HepG2 (cell line): ENCODE data around the gene ALKBH4. TPM values are rescaled to one million over a fixed set of nuclear protein-coding genes. Genes with fewer than 3 reads are reported as not detected.
A peak's percentile ranks its signal among the peaks of the same experiment; 100 is the strongest.

Experiments used
- ATAC-seq: fragments of 200-7000 bp; cut with Tn5 transposase; 3 replicates; pipeline ENCODE4 v1.9.1; 2020; ENCODE audit warnings: mild to moderate bottlenecking, moderate library complexity
- BruUV-seq: library from RNA; stranded (reverse); fragments of 400-500 nt; replicated peaks from 2 replicates; lab custom pipeline; 2021; lab: Mats Ljungman, UMichigan
- CTCF ChIA-PET: fragments of 300-600 bp; formaldehyde crosslinking; extraction: SDS; loops from one replicate; lab custom pipeline; 2021; ENCODE audit warnings: low total read pairs, inconsistent platforms, low intra/inter-chr PET ratio; lab: Yijun Ruan, JAX
- POLR2A ChIA-PET: fragments of 350-600 bp; sonication (Branson Sonifier 250); formaldehyde crosslinking; loops from one replicate; lab custom pipeline; 2020; ENCODE audit warnings: antibody characterized with exemption, inconsistent platforms; lab: Yijun Ruan, JAX
- DNase-seq: peaks from one replicate; pipeline ENCODE4 v3.0.0-alpha.2; 2015; ENCODE audit warnings: low spot score
- FAIRE-seq: peaks from 3 replicates; lab custom pipeline; 2011; peaks lifted over from hg19 to GRCh38; lab: Jason Lieb, UNC
- H2AFZ ChIP-seq: one replicate; pipeline ENCODE4 v1.6.1; 2011; ENCODE audit warnings: low read length, inconsistent platforms
- H3K27ac ChIP-seq: fragments of 300-600 bp; 3 replicates; pipeline ENCODE4 v1.8.0; 2011; ENCODE audit warnings: mixed run types, mild to moderate bottlenecking, mixed read lengths, low read length, inconsistent platforms; ENCODE audit not compliant: insufficient read depth; ENCODE audit errors: extremely low read length
- H3K27me3 ChIP-seq, 2 experiments: fragments of 200-600 bp in 1 of 2; 2 replicates in 1 of 2; 3 replicates in 1 of 2; pipeline versions ENCODE4 v1.6.0 to v1.8.0; 2011; ENCODE audit warnings: low read length in 2 of 2, mild to moderate bottlenecking in 2 of 2, moderate library complexity in 2 of 2, inconsistent platforms in 1 of 2; ENCODE audit not compliant: insufficient read depth in 2 of 2, control insufficient read depth in 1 of 2
- H3K36me3 ChIP-seq, 2 experiments: fragments of 200-600 bp in 1 of 2; replicated peaks in 1 of 2; 2 replicates in 1 of 2; 3 replicates in 1 of 2; pipeline versions ENCODE4 v1.5.1 to v1.8.0; 2011; ENCODE audit warnings: low read length in 2 of 2, inconsistent platforms in 1 of 2; ENCODE audit not compliant: insufficient read depth in 2 of 2, control insufficient read depth in 1 of 2
- H3K4me1 ChIP-seq: 2 replicates; pipeline ENCODE4 v1.5.1; 2012; ENCODE audit warnings: low read length, inconsistent platforms; ENCODE audit not compliant: insufficient read depth
- H3K4me2 ChIP-seq: 2 replicates; pipeline ENCODE4 v1.6.0; 2011; ENCODE audit warnings: low read depth, low read length, inconsistent platforms
- H3K4me3 ChIP-seq, 3 experiments: fragments of 200-600 bp in 1 of 3; sonication (generic), shearing (Covaris generic) in 1 of 3; replicated peaks in 1 of 3; 2 replicates each; pipeline ENCODE4 v1.5.1; 2011 to 2016; ENCODE audit warnings: low read length in 3 of 3, inconsistent platforms in 2 of 3, low read depth in 2 of 3, mild to moderate bottlenecking in 2 of 3, control low read depth in 1 of 3, mixed read lengths in 1 of 3; ENCODE audit not compliant: insufficient read depth in 1 of 3
- H3K79me2 ChIP-seq: one replicate; pipeline ENCODE4 v1.6.1; 2011; ENCODE audit warnings: low read length, inconsistent platforms; ENCODE audit not compliant: insufficient read depth
- H3K9ac ChIP-seq: 2 replicates; pipeline ENCODE4 v1.6.0; 2011; ENCODE audit warnings: mild to moderate bottlenecking, low read depth, low read length, inconsistent platforms; ENCODE audit not compliant: insufficient read depth
- H3K9me3 ChIP-seq: 2 replicates; pipeline ENCODE4 v1.5.1; 2012; ENCODE audit warnings: mild to moderate bottlenecking, low read length
- H4K20me1 ChIP-seq: 2 replicates; pipeline ENCODE4 v1.6.0; 2011; ENCODE audit warnings: inconsistent platforms, mild to moderate bottlenecking, low read length, moderate library complexity; ENCODE audit not compliant: insufficient read depth
- DMAP1 ChIP-seq: IDR thresholded peaks from 2 replicates; pipeline ENCODE4 v1.6.1; 2016
- EED ChIP-seq: sonication (generic); formaldehyde crosslinking; IDR thresholded peaks from 2 replicates; pipeline ENCODE4 v1.5.0; 2020; ENCODE audit warnings: mild to moderate bottlenecking, missing genetic modification reagents
- HNRNPK ChIP-seq: fragments of 200-400 bp; formaldehyde crosslinking; IDR thresholded peaks from 2 replicates; pipeline ENCODE4 v1.6.1; 2018; ENCODE audit warnings: low read length, low read depth, moderate library complexity, mild to moderate bottlenecking; ENCODE audit not compliant: poor library complexity, severe bottlenecking
- HNRNPL ChIP-seq: fragments of 200-400 bp; formaldehyde crosslinking; IDR thresholded peaks from 2 replicates; pipeline ENCODE4 v1.6.1; 2017; ENCODE audit warnings: mild to moderate bottlenecking, low read depth, low read length
- MTF1 ChIP-seq: sonication (generic); formaldehyde crosslinking; IDR thresholded peaks from 2 replicates; pipeline ENCODE4 v1.5.0; 2020; ENCODE audit warnings: missing genetic modification reagents
- REL ChIP-seq: sonication (generic); formaldehyde crosslinking; conservative IDR thresholded peaks from 2 replicates; pipeline ENCODE4 v1.8.0; 2022; ENCODE audit warnings: mild to moderate bottlenecking, missing genetic modification reagents, moderate library complexity
- RFX3 ChIP-seq: IDR thresholded peaks from 2 replicates; pipeline ENCODE4 v1.6.1; 2016; ENCODE audit warnings: missing biosample characterization, missing genetic modification reagents
- RFXANK ChIP-seq: IDR thresholded peaks from 2 replicates; pipeline ENCODE4 v1.6.1; 2016
- RXRB ChIP-seq: IDR thresholded peaks from 2 replicates; pipeline ENCODE4 v1.6.1; 2016; ENCODE audit warnings: borderline replicate concordance, missing genetic modification reagents, missing compliant biosample characterization
- SMC3 ChIP-seq: IDR thresholded peaks from 2 replicates; pipeline ENCODE4 v1.6.1; 2011; ENCODE audit warnings: low read length, improper control_type of control experiment
- ZBTB7B ChIP-seq: sonication (generic); formaldehyde crosslinking; IDR thresholded peaks from 2 replicates; pipeline ENCODE4 v1.4.0; 2020; ENCODE audit warnings: missing genetic modification reagents
- ZEB1 ChIP-seq: IDR thresholded peaks from 2 replicates; pipeline ENCODE4 v1.6.1; 2012; ENCODE audit warnings: mild to moderate bottlenecking, low read depth, inconsistent platforms; ENCODE audit not compliant: insufficient replicate concordance
- ZFX ChIP-seq: sonication (generic); formaldehyde crosslinking; IDR thresholded peaks from 2 replicates; pipeline ENCODE4 v1.4.0; 2020; ENCODE audit warnings: mild to moderate bottlenecking, low read depth, missing genetic modification reagents, moderate library complexity
- ZNF768 ChIP-seq: sonication (generic); formaldehyde crosslinking; IDR thresholded peaks from 2 replicates; pipeline ENCODE4 v1.4.0; 2020; ENCODE audit warnings: missing genetic modification reagents
- WGBS: methylation state at CpG from one replicate; pipeline ENCODE4 v1.1.6; 2017; ENCODE audit warnings: low lambda C conversion rate; 5-methylcytosine and 5-hydroxymethylcytosine counted together
- in situ Hi-C: cut with HindIII; loops from 2 replicates; pipeline ENCODE4 v1.10.0; 2017; ENCODE audit warnings: low pct_unique_long_range_greater_than_20kb; ENCODE audit not compliant: extremely low pct_ligation_motif_present
- intact Hi-C: fragments of 100-400 bp; cut with micrococcal nuclease; formaldehyde crosslinking; loops from one replicate; pipeline ENCODE4 v1.10.0; 2022; ENCODE audit not compliant: unreplicated experiment
- polyA plus RNA-seq, 8 experiments: library from polyadenylated mRNA; depleted of rRNA in 3 of 8; stranded (reverse) in 7 of 8; unstranded in 1 of 8; fragments of >200 nt; fragmentation: Illumina TruSeq in 4 of 8; extraction: Trizol in 4 of 8; gene quantifications; 2 replicates each; pipeline versions ENCODE4 v1.2.1 to v1.2.3, GENCODE V29; 2011 to 2016; ENCODE audit warnings: low read depth in 4 of 8, missing spikeins in 1 of 8, mixed read lengths in 1 of 8; ENCODE audit not compliant: insufficient read depth in 1 of 8
- total RNA-seq, 5 experiments: library from RNA; depleted of rRNA; stranded (reverse); fragments of >200 nt; fragmentation: Illumina TruSeq; extraction: Trizol; gene quantifications; 2 replicates each; pipeline ENCODE4 v1.2.3, GENCODE V29; 2016; ENCODE audit warnings: low read depth in 1 of 5
- TF ChIP-seq, protein P1 (sequence below): sonication (generic); formaldehyde crosslinking; IDR thresholded peaks from 2 replicates; pipeline ENCODE4 v1.5.0; 2020; ENCODE audit warnings: mild to moderate bottlenecking, missing genetic modification reagents
- TF ChIP-seq, protein P2 (sequence below): sonication (generic); formaldehyde crosslinking; IDR thresholded peaks from 2 replicates; pipeline ENCODE4 v1.5.1; 2020; ENCODE audit warnings: mild to moderate bottlenecking, missing genetic modification reagents, moderate library complexity

Gene ALKBH4
- total and polyA plus RNA-seq, 2 of the 13 experiments (the other 11 are each of a cell fraction or from before 2014, with no cell fraction given): 2.6 to 8.8 TPM

DNA sequence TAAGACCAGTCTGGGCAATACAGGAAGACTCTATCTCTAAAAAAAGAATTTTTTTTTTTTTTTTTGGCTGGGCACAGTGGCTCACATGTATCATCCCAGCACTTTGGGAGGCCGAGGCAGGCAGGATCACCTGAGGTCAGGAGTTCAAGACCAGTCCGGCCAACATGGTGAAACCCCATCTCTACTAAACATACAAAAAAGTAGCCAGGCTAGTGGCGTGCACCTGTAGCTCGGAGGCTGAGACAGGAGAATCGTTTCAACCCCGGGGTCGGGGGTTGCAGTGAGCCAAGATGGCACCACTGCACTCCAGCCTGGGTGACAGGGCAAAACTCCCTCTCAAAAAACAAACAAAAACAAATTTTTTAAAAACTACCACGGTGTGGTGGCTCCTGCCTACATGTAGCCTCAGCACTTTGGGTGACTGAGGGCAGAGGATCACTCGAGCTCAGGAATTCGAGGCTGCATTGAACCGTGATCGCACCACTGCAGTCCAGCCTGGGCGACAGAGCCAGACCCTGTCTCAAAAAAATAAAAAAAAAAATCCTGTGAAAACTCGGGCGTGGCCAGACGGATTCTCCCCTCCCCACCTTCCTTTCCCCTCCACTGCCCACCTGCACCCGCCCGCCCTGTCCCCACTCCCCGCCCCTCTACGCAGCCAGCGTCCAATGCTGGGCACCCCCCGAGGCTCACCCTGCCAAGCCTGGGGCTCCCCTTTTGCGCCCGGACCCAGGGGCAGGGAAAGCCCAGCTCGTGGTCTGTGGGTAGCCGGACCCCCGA lies 32.0 kb downstream of the ALKBH4 start (continued):
- TF ChIP-seq ZFX (CRISPR knock-in tag) (peak; percentile 32; the same call in 1 of the 2 replicates), ZEB1 (no peak), EED (CRISPR knock-in tag) (no peak), HNRNPK (peak; percentile 59), DMAP1 (CRISPR knock-in tag) (0 out of 2 replicates have a peak, but pooled peaks have one; percentile 30), RXRB (CRISPR knock-in tag) (no peak), SMC3 (no peak), RFXANK (CRISPR knock-in tag) (no peak), REL (CRISPR knock-in tag) (no peak), RFX3 (no peak), MTF1 (CRISPR knock-in tag) (no peak)

DNA sequence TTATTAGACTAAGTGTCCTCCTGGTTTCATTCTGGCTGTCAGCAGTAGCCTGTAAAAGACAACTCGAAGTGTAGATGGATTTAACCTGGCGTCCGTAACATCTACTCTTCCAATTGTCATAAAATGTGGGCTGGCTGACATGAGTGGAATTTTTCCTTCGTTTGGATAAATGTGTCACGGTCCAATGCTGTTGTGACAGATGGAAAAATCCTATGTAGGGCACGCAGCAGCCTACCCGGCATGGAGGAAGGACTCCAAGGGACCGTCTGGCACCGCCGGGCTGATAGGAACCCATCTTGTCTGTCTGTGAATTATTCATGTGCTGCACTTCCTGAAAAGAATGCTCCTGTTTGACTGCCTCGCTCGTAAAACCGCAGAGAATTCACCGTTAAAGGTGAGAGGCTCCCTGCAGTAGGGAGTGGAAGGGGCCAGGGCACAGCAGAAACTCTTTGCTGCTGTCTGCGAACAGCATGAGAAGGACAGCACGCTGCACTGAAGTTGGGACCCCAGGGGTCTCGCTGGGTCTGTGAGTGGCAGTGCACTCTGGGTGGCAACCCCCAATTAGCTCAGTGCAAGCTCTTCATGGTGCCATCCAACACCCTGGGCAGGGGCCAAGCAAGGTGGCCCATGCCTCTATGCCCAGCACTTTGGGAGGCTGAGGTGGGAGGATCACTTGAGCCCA lies 32.9 kb downstream of the ALKBH4 start:
- no peaks in the 10 kb centered on the region for H3K9me3 ChIP-seq
- in situ Hi-C loops (no loop called here), intact Hi-C loops (no loop called here)
- ChIA-PET POLR2A (no interaction called here), CTCF (no interaction called here)
- no peak overlapping the region for H2AFZ ChIP-seq
- FAIRE-seq (no peak), ATAC-seq (peak; percentile 39), DNase-seq (peak; percentile 29)
- H3K4me2 ChIP-seq: peak overlapping the region; percentile 82
- peak overlapping the region in 1 of 3 experiments; percentile 46; a peak in 1 of 6 replicates for H3K4me3 ChIP-seq
- no TSS peak for BruUV-seq
- H3K9ac ChIP-seq: no peak overlapping the region
- no peaks in the 10 kb centered on the region for H4K20me1 ChIP-seq
- peaks cover 35% of the 10 kb centered on the region for H3K4me1 ChIP-seq
- no peak overlapping the region for H3K27ac ChIP-seq
- H3K36me3 ChIP-seq: peaks cover 0 to 5% of the 10 kb centered on the region in 2 experiments; a peak in 2 of 5 replicates
- H3K79me2 ChIP-seq: no peaks in the 10 kb centered on the region
- WGBS: 7% methylated on average over 8 of the region's 17 CpGs
- H3K27me3 ChIP-seq: no peaks in the 10 kb centered on the region
- TF ChIP-seq, protein P1, sequence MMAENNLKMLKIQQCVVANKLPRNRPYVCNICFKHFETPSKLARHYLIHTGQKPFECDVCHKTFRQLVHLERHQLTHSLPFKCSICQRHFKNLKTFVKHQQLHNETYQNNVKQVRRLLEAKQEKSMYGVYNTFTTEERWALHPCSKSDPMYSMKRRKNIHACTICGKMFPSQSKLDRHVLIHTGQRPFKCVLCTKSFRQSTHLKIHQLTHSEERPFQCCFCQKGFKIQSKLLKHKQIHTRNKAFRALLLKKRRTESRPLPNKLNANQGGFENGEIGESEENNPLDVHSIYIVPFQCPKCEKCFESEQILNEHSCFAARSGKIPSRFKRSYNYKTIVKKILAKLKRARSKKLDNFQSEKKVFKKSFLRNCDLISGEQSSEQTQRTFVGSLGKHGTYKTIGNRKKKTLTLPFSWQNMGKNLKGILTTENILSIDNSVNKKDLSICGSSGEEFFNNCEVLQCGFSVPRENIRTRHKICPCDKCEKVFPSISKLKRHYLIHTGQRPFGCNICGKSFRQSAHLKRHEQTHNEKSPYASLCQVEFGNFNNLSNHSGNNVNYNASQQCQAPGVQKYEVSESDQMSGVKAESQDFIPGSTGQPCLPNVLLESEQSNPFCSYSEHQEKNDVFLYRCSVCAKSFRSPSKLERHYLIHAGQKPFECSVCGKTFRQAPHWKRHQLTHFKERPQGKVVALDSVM: peak; percentile 66; the same call in 1 of the 2 replicates
- TF ChIP-seq HNRNPL: 0 out of 2 replicates have a peak, but pooled peaks have one; percentile 26
- TF ChIP-seq, protein P2, sequence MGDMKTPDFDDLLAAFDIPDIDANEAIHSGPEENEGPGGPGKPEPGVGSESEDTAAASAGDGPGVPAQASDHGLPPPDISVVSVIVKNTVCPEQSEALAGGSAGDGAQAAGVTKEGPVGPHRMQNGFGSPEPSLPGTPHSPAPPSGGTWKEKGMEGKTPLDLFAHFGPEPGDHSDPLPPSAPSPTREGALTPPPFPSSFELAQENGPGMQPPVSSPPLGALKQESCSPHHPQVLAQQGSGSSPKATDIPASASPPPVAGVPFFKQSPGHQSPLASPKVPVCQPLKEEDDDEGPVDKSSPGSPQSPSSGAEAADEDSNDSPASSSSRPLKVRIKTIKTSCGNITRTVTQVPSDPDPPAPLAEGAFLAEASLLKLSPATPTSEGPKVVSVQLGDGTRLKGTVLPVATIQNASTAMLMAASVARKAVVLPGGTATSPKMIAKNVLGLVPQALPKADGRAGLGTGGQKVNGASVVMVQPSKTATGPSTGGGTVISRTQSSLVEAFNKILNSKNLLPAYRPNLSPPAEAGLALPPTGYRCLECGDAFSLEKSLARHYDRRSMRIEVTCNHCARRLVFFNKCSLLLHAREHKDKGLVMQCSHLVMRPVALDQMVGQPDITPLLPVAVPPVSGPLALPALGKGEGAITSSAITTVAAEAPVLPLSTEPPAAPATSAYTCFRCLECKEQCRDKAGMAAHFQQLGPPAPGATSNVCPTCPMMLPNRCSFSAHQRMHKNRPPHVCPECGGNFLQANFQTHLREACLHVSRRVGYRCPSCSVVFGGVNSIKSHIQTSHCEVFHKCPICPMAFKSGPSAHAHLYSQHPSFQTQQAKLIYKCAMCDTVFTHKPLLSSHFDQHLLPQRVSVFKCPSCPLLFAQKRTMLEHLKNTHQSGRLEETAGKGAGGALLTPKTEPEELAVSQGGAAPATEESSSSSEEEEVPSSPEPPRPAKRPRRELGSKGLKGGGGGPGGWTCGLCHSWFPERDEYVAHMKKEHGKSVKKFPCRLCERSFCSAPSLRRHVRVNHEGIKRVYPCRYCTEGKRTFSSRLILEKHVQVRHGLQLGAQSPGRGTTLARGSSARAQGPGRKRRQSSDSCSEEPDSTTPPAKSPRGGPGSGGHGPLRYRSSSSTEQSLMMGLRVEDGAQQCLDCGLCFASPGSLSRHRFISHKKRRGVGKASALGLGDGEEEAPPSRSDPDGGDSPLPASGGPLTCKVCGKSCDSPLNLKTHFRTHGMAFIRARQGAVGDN (CRISPR knock-in tag): no peak; the same call in 1 of the 2 replicates
- TF ChIP-seq ZBTB7B: 0 out of 2 replicates have a peak, but pooled peaks have one; percentile 24
- TF ChIP-seq ZNF768 (CRISPR knock-in tag): peak; percentile 30; the same call in 1 of the 2 replicates
